ENCODE measurements around the gene PPP2R3B.

- TF ChIP-seq CTCF (IDR thresholded peaks at IDR 0.05) (no peak), POLR2A (IDR thresholded peaks at IDR 0.05) (no peak)
Measured at GRCh38 chrX:353566-354535, 32.9 kb downstream of the PPP2R3B start.

Data from testis (tissue), 2 donors.